DMS 273 (cell line): ENCODE measurements around the gene SOCS1.

Experiments used
- DNase-seq: peaks from one replicate; lab custom pipeline; 2025; ENCODE audit not compliant: unreplicated experiment; lab: John Stamatoyannopoulos, UW

Gene SOCS1

DNA sequence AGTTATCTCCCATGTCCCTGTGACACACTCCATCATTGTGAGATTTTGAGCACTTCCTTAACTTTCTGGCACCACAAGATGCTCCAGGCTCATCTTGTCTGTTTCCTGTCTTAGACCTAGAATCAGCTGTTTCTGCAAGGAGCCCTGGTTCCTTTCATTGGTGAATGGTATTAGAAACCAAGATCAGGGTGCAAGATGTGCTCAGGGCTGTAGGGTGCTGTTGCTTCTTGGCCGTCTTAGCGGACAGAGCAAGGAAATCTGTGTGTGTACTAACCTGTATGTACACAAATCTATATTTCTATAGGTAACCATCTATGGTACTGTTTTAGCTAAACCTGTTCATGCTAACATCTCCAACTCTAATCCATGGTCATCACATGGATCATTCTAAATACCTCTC, 33.2 kb upstream of the SOCS1 start:
- no peak for DNase-seq

DNA sequence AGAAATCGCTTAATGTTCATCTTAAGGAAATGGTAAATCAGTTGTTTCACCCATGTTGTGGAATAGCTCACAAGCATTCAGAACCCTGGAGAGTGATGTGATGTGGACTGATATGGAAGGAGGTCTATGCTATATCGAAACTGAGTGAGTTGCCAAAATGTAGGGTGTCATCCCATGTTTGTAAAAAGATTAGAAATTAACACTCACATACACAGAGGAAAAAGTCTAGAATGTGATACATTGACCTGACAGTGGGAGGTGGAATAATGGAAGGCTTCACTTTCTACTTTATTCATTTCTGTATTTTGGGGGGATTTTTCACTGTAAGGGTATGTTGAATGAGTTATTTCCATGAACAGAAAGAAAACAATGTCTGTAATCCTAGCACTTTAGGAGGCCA, 29.8 kb upstream of the SOCS1 start:
- DNase-seq, result no peak

- DNase-seq, result no peak
Measured at GRCh38 chr16:11283820-11284248, 27.8 kb upstream of the SOCS1 start.

GRCh38 chr16:11280616-11281522, 24.9 kb upstream of the SOCS1 start, which contains the start of gene PRM1:
PRM1 (minus strand) TSS chr16:11281330; CDS start chr16:11281238, 92 bp downstream.
- no peak for DNase-seq

DNA sequence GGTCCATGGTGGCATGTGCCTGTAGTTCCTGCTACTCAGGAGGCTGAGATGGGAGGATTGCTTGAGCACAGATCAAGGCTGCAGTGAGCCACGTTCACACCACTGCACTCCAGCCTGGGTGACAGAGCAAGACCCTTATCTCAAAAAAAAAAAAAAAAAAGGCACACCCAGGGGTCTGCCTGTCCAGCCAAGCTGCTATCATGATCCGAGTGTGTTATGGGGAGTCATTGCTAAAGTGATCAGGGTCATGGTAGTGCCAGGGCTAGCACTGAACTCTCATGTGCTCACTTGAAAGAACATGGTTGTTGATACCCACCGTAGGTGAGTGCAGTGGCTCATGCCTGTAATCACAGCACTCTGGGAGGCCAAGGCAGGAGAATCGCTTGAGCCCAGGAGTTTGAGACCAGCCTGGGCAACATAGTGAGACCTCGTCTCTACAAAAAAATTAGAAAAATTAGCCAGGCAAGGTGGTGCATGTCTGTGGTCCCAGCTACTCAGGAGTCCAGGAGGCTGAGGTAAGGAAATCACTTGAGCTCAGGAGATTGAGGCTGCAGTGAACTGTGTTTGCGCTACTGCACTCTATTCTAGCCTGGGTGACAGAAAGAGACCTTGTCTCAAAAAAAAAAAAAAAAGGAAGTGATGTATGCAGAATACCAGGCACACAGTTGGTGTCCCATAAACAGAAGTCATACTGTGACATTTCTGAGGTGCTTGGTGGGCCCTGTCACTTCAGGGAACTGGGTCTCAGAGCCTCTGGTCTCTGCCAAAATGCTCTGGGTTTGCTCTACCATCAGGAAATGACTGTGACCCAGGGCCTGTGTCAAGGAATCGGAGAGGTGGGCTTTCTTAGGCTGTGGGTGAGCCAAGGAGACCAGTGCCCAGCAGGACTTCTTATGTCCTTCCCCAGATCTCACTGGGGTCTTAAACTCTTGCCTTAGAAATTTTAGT, 23.0 kb upstream of the SOCS1 start:
- DNase-seq, result no peak

DNA sequence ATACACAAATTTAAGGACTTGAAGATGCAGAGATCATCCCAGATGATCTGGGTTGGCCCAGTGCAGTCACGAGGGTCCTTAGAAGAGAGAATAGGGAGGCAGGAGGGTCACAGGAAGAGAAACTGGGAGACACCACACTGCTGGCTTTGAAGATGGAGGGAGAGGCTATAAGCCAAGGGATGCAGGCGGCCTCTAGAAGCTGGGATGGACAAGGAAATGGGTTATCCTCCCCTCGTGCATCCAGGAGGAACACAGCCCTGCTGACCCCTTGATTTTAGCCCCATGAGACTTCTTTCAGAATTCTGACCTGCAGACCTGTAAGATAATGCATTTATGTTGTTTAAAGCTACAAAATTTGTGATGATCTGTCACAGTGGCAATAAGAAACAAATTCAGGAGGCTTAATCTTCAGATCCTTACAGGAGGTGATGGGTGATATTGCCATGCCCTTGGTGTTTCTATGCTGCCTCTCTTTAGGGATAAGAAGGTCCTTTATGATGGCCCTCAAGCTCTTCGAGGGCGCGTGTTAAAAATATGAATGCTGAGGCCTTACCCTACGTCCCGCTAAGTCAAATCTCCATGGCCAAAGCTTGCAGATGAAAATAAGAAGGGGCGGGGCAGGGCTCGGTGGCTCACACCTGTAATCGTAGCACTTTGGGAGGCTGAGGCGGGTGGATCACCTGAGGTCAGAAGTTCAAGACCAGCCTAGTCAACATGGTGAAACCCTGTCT, 21.8 kb upstream of the SOCS1 start:
- no peak for DNase-seq

DNA sequence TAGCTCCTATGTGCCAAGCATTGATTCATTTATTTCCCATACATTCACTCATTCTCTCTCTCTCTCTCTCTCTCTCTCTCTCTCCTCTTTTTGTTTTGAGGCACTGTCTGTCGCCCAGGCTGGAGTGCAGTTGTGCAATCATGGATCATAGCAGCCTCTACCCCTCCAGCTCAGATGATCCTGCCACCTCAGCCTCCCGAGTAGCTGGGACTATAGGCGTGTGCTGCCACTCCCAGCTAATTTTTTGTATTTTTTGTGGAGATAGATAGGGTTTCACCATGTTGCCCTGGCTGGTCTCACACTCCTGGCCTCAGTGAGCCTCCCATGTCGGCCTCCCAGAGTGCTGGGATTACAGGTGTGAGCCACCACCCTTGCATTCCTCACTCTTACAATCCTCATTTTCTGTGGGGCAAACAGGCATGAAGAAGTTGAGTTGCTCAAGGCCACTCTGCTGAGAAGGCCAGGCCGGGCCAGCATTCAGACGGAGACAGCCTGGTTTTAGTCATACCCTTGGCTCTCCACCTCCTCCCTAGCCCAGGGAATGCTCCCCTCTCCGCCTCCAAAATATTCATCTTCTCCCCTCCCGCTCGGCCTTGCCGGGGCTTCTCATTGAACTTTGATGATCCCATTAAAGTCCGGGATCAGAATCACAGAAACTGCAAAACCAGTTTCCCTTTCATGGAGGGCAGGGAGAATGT, 21.0 kb upstream of the SOCS1 start:
- no peak for DNase-seq

GRCh38 chr16:11276143-11276895, 20.3 kb upstream of the SOCS1 start, which contains the start of gene PRM2:
PRM2 (minus strand) TSS chr16:11276480; CDS start chr16:11276370, 110 bp downstream.
- no peak for DNase-seq

DNA sequence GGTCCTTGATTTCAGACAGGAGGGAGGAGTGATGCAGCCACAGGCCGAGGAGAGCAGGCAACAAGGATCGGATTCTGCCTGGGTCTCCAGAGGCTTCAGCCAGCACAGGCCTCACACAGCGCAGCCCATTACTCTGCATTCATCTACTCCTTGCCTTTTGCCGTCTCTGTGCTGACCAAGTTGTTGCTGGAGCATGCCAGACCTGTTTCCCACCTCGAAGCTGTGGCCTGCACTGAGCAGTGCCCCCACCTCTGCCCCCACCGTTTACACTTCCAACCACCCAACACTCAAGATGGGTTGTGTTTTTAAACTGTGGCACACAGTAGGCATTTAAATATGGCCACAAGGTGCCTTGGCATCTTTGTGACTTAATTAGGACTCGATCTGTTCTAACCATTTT, 19.0 kb upstream of the SOCS1 start:
- DNase-seq, result no peak

- DNase-seq, result no peak
Measured at GRCh38 chr16:11273721-11274324, 17.8 kb upstream of the SOCS1 start.

DNA sequence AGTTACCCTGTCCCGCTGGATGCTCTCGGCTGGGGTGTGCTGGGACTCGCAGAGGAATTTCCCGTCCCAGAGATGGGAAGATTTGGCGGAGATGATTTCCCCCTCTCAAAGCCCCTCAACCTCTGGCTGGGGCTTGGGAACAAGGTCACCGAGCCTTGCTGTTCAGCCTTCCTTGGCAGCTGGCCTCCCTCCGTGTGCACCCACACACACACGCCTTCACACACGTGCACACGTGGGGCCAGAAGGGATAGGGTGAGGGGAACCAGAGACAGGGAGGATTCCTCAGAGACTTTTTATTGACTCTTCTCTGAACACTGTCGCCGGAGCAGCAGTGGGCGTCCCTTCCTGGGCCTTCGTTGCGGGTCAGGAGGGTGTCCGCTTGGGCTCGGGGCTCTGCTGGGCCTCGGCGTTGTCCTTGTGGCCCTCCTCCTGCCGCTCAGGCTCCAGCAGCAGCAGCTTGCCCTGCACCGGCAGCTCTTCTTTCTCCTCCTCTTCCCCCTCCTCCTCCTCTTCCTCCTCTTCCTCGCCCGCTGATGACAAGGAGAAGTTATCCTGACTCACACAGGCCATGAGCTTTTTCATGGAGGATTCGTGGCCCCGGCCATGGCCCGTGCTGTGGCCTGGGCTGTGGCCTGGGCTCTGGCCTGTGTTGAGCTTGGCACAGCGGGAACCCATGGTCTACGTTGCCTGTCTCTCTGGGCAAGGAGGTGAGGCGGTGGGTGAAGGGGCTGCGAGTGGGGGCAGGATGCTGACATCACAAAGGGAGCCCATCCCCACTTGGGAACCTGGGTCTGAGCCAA, 17.1 kb upstream of the SOCS1 start, which contains the start of gene PRM3:
Gene PRM3, minus strand, starts transcription at position 709 of the 800 bp plus-strand sequence. Its CDS starts 34 bp downstream, at position 675.
- no peak for DNase-seq

GRCh38 chr16:11272484-11272883, 16.5 kb upstream of the SOCS1 start:
- DNase-seq, result no peak

- DNase-seq, result no peak
Measured at GRCh38 chr16:11271610-11272009, 15.6 kb upstream of the SOCS1 start.

GRCh38 chr16:11270602-11271162, 14.7 kb upstream of the SOCS1 start:
- DNase-seq, result no peak

- no peak for DNase-seq
Measured at GRCh38 chr16:11268921-11269375, 12.9 kb upstream of the SOCS1 start, which contains the start of gene TNP2. TNP2 (minus strand) TSS chr16:11269325; CDS start chr16:11269262, 63 bp downstream.

DNA sequence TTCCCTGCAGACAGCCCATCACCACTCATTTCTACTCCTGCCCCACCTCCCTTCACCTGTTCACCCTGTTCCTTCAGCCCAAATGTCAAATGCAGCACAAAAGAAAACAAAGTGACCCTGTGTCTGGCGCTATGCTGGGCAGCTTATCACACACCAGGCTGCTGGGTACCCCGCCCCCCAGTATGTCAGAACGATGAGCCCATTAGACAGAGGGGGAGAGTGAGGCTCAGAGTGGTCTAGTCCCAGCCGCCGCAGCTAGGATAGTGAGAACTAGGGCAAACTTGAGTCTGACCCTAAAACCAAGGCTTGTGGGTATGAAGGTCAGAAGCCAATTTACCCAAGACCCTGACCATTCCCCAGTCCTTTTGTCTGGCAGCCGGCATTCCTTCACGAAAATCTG, 9.1 kb upstream of the SOCS1 start:
- no peak for DNase-seq

GRCh38 chr16:11264155-11264832, 8.3 kb upstream of the SOCS1 start:
- no peak for DNase-seq
